Dedifferentiated amniotic fluid mesenchymal stem cell (primary cell): Measurements from ENCODE around the gene TMEM134.

Experiments
- DNase-seq: peaks from one replicate; pipeline ENCODE4 v3.0.0-alpha.2; 2016; ENCODE audit errors: extremely low spot score

Gene TMEM134

DNA sequence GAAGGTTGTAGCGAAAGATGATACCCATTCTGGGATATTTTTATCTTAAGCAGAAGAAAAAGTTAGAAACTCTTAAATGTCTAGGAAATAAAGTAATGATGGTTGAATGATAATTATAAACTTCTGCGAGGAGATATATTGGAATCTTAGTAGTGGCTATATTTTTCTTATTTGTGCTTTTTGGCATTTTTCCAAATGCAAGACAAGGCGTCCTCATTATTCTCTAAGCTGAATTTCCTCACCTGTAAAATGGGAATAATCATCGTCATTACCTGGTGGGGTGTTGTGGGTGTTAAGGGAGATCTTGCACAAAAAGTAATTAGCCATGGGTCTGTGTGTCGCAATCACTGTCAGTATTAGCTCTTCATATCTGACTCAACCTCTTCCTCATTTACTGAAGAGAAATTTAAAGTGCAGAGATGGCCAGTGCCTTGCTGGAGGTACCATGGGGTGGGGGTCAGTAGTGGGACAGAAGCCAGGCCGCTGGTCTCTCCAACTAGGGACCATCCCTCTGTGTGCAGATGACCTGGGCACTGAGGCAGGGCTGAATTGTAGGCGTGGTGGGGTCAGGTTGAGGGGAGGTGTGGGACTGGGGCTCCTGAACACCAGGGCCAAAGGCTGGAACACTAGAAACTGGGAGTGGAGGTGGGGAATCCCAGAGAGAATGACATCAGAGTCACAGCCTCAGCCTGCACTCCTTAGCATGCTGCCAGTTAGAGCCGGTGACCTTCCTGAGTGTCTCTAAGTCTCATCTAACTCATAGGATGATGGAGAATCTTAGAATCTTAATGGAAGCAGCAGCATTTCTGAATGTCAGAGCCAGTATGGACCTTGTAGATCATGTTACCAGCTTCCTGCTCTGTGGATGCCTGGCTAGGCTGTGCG, 32.0 kb upstream of the TMEM134 start:
- no peak for DNase-seq

DNA sequence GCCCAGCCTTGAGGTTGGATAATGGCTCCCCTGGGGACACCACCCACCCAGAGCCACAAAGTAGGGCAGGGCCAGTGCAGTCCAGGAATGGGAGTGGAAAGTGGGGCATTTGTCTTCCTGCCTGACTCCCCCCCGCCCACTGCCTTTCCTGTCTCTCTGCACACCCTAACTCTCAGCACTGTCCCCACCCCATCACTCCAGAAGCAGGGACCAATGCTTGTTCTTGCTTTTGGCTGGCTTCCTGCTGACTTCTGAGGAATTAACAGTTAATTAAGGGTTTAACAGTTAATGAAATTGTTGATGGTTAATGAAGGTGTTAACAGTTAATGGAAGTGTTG, 31.4 kb upstream of the TMEM134 start:
- DNase-seq = no peak

DNA sequence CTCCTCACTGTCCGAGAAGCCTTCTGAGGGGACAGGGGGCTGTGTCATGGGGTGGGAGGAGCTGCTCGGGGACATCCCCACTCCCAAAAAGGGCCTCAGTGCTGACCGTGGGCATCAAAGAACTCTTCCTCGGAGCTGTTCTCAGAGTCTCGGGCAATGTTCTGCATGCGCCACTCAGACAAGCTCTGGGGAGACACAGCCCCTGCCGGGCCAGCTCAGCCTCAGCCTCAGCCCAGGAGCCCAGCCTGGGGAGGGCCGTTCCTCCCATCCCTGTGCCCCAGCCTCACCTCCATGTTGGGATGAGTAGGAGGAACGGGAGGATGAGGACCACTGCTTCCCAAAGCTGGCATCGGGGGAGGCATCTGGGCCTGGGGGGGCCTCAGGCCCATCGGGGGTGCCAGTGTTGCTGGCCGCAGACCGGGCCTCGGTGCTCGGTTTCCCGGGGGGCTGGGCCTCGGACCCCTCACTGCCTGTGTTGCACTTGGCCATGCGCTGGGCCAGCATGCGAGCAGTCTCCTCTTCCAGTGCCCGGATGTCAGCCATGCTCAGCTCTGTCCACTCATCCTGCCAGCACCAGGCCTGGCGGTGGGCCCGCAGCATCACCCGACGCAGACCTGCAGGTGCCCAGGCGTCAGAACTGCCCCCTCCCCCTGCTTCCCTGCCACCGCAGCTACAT, 30.9 kb upstream of the TMEM134 start:
- no peak for DNase-seq

DNA sequence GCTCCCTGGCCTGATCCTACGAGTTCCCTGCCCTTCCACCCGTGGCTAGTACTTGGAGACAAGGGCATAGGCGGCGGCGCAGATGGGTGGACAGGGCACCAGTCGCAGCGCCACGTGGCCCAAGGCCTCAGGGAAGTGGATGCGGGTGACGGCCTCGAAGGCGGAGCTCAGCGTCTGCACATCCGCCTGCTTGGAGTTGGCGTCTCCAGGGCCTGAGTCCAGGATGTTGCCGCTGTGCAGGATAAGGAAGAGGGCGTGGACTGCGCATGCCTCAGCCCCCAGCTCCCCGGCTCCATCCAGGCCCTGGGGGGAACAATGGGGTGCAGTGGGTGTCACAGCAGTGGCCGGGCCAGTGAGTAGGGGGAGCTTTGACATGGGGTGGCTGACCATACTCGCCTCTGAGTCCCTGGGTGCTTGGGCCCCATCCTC, 29.5 kb upstream of the TMEM134 start:
- no peak for DNase-seq

DNA sequence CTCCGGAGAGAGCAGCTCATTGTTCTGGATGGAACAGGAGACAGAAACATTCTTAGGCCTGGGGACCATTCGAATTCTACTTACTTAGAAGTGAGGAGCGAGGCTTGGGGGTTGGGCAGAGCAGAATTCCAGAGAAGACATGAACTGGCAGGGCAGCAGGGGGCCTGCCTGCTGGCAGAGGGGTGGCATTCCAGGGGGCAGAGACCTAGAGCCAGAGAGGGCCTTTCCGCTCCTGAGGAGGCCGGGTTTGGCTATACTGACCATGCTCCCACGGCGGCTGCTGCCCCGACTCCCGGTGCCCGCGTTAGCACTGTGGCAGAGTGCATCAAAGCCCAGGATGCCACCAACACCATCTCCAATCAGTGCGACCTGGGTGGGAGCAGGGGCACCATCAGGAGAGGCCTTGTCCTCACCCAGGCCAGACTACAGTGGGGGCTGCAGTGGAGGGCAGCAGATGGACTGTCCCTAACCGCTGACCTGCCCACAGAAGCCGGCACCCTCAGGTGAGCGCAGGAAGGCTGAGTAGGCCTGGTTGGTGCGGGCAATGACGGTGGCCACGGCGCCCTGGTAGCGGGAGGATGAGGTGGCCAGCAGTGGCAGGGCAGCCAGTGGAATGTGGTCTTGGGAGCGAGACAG, 28.7 kb upstream of the TMEM134 start:
- DNase-seq = no peak

DNA sequence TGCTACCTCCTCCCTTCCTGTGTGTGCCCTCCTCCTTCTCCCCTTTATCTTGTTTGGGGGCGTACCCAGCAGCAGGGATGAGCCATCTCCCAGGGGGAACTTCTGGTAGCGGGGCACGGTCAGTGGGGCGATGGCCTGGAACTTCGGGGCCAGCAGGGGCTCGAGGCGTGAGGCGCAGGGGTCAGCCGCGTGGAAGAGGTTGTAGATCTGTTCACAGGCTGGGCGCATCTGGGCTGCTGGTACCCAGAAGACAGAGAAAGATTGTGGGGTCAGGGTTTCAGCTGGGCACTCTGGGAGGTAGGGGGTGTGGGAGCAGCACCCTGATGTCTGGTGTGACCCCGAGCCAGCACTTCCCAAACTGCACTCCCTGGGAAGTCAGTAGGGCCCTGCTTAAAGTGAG, 27.1 kb upstream of the TMEM134 start:
- DNase-seq = no peak

DNA sequence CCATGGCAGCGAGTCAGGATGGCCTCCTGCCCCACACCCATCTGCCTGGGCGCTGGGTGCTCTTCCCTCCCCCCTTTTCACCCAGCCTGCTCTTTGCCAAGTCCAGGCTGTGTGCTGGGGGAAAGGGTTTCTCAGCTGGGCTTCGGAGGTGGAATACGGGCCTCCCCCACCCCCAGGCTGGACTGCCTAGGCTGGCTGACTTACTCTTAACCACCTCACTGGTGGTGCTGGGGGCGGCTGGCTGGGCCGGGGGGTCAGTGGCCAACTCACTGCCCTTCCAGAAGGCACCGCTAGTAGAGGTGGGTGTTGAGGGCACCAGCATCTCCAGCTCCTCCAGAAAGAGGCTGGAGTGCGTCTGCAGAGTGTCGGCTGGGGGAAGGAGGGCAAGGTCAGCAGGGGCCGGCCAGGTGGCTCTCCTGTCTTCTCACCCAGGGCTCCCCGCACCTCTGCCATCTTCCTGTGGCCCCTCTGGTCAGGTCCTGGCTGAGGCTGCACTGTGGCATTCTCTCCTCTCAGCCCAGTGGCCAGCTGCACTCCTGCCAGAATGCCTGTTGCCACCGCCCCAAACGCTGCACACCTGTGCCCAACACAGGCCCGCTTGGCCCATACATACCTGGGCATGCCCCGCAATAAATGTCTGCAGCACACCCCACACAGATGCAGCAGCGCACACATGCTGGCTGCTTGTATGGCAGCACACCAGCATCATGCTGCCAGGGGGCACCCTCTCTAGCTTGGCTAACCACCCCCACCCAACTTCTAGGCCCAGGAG, 26.4 kb upstream of the TMEM134 start:
- DNase-seq = no peak

DNA sequence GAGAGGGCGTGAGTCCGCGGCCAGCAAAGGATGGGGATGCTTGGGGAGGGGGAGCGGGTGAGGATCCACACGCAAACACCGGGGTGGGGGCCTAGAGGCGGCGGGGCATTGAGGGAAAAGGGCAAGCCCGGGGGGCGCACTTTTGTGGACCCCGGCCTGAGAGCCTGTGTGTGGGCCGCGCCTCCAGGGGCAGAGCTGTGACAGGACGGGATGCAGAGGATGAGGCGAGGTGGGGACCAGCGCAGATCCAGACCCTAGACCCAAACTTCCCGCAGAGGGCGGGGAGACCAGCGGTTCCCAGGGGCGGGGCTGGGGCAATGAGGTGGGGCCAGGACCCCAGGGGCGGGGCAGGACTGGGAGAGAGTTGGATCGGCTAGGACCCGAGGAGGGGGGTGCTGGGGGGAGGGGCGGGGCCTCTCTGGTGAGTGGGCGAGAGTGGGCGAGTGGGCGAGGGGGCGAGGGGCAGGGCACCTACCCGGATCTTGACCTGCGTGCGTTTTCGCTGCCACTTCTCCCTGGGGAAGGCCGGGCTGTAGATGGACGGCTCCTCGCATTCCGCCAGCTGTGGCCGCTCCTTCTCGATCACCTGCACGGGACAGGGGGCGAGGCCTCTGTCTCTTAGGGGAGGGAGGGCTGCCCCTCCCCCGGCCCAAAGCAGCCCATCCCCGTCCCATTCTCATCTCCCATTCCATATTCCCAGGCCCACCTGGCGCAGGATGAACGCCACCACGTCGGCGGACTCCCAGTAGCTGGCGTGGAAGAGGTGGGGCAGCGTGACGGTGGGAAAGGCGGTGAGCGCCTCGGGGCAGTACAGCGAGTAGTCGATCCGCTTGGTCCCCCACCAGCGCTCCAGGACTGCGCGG, 25.6 kb upstream of the TMEM134 start:
- no peak for DNase-seq

DNA sequence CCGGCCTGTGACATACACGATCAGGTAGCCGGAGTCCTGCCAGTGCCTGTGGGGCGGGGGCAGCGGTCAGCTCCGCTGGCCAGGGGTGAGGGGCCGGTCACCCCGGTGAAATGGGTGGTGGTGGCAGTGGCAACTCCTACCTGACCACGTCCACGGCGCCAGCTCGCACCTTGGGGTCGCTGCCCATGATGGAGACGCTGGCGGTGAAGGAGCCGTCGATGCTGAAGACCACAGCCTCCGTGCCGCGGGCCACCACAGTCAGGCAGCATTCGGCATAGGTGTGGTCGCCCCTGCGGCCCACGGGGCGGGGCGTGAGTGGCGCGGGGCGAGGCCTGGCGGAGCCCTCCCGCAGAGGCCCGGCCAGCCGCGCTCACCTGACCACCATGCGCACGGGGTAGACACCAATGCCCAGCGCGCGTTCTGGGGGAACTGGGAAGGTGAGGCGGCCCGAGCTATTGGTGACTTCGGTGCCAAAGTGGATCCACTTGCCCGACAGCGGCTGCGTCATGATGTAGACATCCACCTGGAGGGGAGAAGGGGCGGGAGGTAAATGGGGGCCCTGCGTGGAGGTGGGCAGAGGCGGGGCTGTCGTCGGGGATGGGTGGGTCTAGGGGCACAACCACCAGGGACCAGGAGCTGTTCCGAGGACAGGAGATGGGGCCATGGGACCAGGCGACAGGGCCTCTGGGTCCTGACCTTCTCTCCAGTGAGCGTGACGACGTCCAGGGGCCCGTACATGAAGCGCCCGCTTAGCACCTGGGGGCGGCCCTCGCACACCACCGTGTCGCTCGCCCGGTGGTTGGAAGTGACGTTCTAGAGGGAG, 24.7 kb upstream of the TMEM134 start:
- no peak for DNase-seq

DNA sequence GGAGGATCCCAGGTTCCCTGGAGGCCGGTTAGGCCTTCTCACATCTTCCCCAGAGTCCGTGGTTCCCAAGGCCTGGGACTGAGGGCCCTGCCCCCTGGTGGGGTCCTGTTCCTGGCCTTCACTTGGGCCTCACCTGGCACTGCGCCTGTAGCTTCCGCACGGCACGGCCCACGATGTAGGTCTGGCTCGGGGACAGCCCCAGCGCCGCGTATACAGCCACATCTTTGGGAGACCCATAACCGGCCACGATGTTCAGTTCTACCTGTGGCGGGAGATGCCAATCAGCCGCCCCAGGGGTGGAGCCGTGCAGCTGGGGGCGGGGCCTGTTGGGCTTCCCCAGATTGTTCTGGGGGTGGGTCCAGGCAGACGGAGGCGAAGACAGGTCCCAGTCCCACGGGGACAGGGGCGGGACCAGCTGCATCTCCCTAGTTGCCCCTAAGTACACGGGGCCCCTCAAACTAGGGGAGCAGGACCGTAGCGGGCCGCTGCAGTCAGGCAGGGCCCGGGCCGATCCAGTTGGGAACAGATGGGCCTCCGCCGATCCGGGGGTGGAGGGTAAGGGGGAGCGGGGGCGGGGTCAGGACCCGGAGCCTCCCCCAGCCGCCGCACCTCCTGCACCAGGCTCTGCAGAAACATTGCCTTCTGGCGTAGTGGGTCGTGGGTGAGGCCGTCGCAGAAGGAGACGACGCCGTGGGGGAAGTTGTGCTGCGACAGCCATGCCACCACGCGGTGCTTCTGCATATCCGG, 23.9 kb upstream of the TMEM134 start:
- DNase-seq = no peak

DNA sequence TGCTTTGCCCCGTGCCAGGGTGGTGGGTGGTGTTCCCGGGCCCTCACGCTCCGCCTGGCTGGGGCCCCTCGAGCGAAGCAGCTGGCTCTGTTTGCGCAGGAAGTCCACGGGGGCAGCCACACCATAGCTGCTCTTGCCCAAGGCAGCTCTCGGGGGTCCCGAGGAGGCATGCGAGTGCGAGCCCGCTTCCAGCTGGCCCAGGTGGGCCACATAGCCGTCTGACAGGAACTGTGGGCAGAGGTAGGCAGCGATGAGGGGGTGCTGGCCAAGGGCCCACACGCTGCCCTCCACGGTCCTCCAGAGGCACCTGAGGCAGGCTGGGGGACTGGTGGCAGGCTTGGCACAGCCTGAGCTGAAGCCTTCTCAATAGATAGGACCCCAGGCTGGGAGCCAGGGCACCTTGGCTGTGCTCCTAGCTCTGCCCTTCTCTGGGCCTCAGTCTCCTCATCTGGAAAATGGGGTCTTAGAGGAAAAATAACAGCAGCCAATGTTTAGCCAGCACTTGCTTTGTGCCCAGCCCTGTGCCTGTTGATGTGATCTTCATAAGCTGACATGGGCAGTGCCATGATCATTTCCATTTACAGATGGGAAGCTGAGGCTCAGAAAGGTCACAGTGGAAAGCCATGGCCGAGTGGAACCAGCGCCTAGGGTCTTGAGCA, 23.1 kb upstream of the TMEM134 start:
- no peak for DNase-seq

DNA sequence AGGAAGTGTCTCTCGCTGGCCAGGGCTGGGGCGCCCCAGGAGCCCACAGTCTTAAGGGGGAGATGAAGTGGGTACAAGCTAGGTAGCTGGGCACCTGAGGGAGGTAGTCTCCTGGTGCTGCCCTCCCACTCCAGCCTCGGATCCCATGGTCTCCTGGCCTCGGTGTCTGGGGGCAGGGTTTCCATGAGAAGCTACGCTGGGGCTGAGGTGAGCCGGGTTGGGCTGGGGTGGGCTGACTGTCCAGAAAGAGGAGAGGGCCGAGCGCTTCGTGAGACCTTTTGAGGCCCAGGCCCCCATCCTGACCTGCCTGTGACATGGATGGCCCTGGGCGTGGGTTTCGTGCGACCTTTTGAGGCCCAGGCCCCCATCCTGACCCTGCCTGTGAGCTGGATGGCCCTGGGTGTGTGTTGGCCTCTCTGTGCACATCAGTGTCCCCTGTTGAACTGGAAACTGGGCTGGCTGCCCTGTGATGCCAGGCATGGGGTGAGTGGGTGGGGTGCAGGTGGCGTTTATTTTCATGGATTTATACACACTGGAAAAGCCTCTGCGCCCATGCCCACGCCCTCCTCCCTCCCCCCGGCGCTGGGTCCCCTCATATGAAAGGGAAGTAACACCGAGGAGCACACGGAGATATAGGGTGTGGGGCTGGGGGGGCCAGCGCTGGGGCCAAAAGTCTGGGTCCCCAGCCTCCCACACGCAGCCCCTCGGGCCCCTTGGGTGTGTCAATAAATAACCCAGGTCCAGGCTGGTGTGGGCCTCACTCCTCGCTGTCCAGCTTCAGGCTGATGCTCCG, 22.4 kb upstream of the TMEM134 start:
- DNase-seq = no peak

DNA sequence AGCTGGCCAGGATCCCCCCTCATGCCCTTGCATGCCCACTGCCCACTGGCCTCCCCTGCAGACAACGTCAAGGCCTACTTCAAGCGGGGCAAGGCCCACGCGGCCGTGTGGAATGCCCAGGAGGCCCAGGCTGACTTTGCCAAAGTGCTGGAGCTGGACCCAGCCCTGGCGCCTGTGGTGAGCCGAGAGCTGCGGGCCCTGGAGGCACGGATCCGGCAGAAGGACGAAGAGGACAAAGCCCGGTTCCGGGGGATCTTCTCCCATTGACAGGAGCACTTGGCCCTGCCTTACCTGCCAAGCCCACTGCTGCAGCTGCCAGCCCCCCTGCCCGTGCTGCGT, 21.6 kb upstream of the TMEM134 start:
- no peak for DNase-seq

DNA sequence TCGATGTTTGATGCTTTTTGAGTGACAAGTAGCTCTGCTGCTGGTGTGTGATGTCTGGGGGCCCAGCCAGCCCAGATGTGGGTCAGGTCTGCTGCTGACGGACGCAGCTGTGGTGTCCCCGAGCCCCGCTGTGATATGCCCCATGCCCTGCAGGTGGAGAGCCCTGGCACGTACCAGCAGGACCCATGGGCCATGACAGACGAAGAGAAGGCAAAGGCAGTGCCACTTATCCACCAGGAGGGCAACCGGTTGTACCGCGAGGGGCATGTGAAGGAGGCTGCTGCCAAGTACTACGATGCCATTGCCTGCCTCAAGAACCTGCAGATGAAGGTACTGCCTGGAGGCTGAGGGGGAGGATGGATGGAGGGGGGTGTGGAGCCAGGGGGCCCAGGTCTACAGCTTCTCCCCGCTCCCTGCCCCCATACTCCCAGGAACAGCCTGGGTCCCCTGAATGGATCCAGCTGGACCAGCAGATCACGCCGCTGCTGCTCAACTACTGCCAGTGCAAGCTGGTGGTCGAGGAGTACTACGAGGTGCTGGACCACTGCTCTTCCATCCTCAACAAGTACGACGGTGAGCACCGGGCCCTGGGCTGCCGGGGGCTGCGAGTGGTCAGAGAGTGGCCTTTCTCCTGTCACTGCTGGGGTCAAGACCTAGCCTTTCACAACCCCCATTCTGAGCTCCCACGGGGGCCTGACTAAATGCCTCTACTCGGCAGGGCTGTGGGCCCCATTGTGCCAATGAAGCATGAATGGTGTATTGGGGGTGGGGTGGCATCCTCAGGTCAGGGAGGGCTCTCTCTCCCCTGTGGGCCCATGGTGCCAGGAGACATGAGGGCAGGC, 21.1 kb upstream of the TMEM134 start:
- no peak for DNase-seq

DNA sequence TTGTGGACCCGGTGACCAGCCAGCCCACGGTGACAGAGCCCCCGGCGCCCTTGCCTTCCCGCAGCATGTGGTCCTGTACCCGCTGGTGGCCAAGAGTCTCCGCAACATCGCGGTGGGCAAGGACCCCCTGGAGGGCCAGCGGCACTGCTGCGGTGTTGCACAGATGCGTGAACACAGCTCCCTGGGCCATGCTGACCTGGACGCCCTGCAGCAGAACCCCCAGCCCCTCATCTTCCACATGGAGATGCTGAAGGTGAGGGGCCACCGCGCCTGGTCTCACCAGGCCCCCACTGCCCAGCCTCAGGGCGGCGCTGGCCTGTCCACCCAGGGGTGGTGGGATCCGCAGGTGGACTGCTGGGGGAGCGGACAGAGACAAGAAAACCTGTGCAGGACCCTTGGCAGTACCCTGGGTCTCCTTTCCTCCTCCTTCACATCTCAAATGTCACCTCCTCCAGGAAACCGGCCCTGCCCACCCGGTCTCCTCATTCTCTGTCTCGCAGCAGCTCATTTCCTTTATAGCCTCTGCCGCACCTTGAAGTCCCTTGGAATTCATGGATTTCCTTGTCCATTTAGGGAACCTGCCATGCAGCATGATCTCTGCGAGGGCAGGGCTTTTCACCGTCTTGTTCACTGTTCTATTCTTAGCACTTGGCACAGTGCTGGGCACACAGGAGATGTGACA, 20.3 kb upstream of the TMEM134 start:
- DNase-seq = no peak

DNA sequence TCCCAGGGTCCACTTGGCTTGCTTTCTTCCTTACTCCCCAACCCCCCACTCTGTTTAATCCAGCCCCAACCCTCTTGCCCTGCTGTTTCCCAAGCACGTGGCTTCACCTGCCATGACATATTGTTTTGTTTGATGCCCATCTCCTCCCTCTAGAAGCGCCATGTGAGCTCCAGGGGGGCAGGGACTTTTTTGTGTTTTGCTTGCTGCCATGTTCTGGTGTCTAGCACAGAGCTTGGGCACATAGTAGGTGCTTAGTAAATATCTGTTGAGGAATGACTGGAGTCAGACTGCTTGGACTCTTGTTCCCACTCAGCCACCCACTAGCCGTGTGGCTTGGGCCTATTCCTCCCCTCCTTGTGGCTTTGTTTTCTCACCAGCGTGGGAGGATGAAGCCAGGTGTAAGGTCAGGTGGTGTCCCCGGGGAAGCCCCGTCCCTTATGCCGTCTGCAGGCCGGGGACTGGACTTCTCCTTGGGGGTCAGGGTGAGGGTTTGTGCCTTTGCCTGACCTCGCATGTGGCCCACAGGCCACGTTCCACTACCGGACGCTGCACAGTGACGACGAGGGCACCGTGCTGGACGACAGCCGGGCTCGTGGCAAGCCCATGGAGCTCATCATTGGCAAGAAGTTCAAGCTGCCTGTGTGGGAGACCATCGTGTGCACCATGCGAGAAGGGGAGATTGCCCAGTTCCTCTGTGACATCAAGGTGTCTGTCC, 17.6 kb upstream of the TMEM134 start:
- no peak for DNase-seq
